ENCODE measurements around the gene COASY.

DNA sequence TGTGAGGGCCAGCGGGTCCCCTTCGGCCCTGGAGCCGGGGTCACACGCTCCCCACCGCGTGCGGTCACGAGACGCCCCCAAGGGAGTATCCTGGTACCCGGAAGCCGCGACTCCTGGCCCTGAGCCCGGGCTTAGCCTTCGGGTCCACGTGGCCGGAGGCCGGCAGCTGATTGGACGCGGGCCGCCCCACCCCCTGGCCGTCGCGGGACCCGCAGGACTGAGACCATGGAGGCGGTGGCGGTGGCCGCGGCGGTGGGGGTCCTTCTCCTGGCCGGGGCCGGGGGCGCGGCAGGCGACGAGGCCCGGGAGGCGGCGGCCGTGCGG, 25.9 kb upstream of the COASY start, which contains the start of gene NAGLU:
- TF ChIP-seq, protein P1, sequence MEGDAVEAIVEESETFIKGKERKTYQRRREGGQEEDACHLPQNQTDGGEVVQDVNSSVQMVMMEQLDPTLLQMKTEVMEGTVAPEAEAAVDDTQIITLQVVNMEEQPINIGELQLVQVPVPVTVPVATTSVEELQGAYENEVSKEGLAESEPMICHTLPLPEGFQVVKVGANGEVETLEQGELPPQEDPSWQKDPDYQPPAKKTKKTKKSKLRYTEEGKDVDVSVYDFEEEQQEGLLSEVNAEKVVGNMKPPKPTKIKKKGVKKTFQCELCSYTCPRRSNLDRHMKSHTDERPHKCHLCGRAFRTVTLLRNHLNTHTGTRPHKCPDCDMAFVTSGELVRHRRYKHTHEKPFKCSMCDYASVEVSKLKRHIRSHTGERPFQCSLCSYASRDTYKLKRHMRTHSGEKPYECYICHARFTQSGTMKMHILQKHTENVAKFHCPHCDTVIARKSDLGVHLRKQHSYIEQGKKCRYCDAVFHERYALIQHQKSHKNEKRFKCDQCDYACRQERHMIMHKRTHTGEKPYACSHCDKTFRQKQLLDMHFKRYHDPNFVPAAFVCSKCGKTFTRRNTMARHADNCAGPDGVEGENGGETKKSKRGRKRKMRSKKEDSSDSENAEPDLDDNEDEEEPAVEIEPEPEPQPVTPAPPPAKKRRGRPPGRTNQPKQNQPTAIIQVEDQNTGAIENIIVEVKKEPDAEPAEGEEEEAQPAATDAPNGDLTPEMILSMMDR (IDR thresholded peaks at IDR 0.05; ENCODE audit: low read length), result no peak
- no peak for TF ChIP-seq EZH2 (IDR thresholded peaks at IDR 0.05; ENCODE audit: borderline replicate concordance, low read length)

All from OCI-LY1 (cell line).